Erythroblast (primary cell): ENCODE data around the gene SARM1.

ENCODE experiments used
- GATA1 ChIP-seq: IDR thresholded peaks from 2 replicates; pipeline ENCODE4 v1.6.1; 2011; ENCODE audit warnings: low read depth, mild to moderate bottlenecking, control low read depth, low read length, moderate library complexity
- POLR2A ChIP-seq: IDR thresholded peaks from 2 replicates; pipeline ENCODE4 v1.6.1; 2011; ENCODE audit warnings: mild to moderate bottlenecking, low read length

GRCh38 chr17:28370744-28371103 lies 770 bp upstream of the SARM1 start:
- TF ChIP-seq POLR2A (no peak), GATA1 (no peak)
